HepG2 (cell line): ENCODE measurements around the gene AJUBA.

Experiments
- ARHGAP35 ChIP-seq: sonication (generic); formaldehyde crosslinking; IDR thresholded peaks from 2 replicates; pipeline ENCODE4 v1.9.0; 2022; ENCODE audit warnings: mild to moderate bottlenecking, inconsistent platforms, moderate library complexity, missing genetic modification reagents, borderline replicate concordance
- CBFB ChIP-seq: sonication (generic); formaldehyde crosslinking; IDR thresholded peaks from 2 replicates; pipeline ENCODE4 v1.4.0; 2020; ENCODE audit warnings: missing genetic modification reagents
- RBAK ChIP-seq: sonication (generic); formaldehyde crosslinking; IDR thresholded peaks from 2 replicates; pipeline ENCODE4 v1.5.1; 2020; ENCODE audit warnings: mild to moderate bottlenecking, missing genetic modification reagents
- TAF15 ChIP-seq: fragments of 200-400 bp; formaldehyde crosslinking; IDR thresholded peaks from one replicate; pipeline ENCODE4 v1.6.1; 2018; ENCODE audit warnings: mild to moderate bottlenecking, low read depth, low read length; ENCODE audit not compliant: poor library complexity, severe bottlenecking
- ZBTB21 ChIP-seq: sonication (generic); formaldehyde crosslinking; IDR thresholded peaks from 2 replicates; pipeline ENCODE4 v1.4.0; 2020; ENCODE audit warnings: missing genetic modification reagents
- ZNF24 ChIP-seq: fragments of 450-650 bp; IDR thresholded peaks from 2 replicates; pipeline ENCODE4 v1.6.1; 2017; ENCODE audit warnings: antibody characterized with exemption, mild to moderate bottlenecking
- ZNF274 ChIP-seq: sonication (generic); formaldehyde crosslinking; IDR thresholded peaks from 2 replicates; pipeline ENCODE4 v1.5.1; 2020; ENCODE audit warnings: mild to moderate bottlenecking, missing genetic modification reagents
- ZNF550 ChIP-seq: sonication (generic); formaldehyde crosslinking; IDR thresholded peaks from 2 replicates; pipeline ENCODE4 v1.4.0; 2020; ENCODE audit warnings: mild to moderate bottlenecking, missing genetic modification reagents, borderline replicate concordance
- ZNF589 ChIP-seq: sonication (generic); formaldehyde crosslinking; conservative IDR thresholded peaks from 2 replicates; pipeline ENCODE4 v1.8.0; 2022; ENCODE audit warnings: mild to moderate bottlenecking, moderate library complexity, missing genetic modification reagents
- ZSCAN31 ChIP-seq: sonication (generic); formaldehyde crosslinking; IDR thresholded peaks from 2 replicates; pipeline ENCODE4 v1.5.0; 2020; ENCODE audit warnings: low read depth, mild to moderate bottlenecking, missing genetic modification reagents

DNA sequence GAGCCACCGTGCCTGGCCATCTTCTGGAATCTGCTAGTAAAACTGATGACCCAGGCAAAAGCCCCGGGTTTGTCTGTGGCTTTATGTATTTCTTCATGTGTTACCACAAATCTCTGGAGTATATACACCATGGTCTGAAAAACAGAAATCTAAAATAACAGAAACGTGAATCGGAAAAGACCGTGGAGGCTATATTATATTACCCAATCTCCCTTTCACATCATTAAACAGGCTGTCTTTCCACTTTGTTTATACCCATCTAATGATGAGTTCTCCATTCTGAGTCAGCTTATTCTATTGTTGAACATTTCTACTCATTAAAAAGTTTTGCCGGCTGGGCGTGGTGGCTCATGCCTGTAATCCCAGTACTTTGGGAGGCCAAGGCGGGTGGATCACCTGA is 9.5 kb upstream of the AJUBA start:
- TF ChIP-seq CBFB (CRISPR knock-in tag), result no peak
- no peak for TF ChIP-seq ZNF589 (CRISPR knock-in tag)
- TF ChIP-seq ZNF550 (CRISPR knock-in tag), result no peak
- TF ChIP-seq ARHGAP35, result no peak
- no peak for TF ChIP-seq RBAK (CRISPR knock-in tag)
- no peak for TF ChIP-seq ZBTB21
- TF ChIP-seq ZSCAN31 (CRISPR knock-in tag), result no peak
- TF ChIP-seq TAF15, result no peak
- no peak for TF ChIP-seq ZNF274
- no peak for TF ChIP-seq ZNF24
